Fibroblast of lung (primary cell): ENCODE results near the gene PGAM5.

ENCODE experiments used
- EZH2 ChIP-seq: IDR thresholded peaks from 2 replicates; pipeline ENCODE4 v1.5.1; 2012; ENCODE audit warnings: low read length, control low read depth, mild to moderate bottlenecking; ENCODE audit errors: missing control alignments
- TF ChIP-seq, protein P1 (sequence below), 2 donors: IDR thresholded peaks in 1 of 2; conservative IDR thresholded peaks in 1 of 2; 1 replicate in 1 of 2; 2 replicates in 1 of 2; pipeline ENCODE4 v1.5.1; 2011 to 2012; ENCODE audit warnings: low read length in 2 of 2, control low read depth in 1 of 2, inconsistent platforms in 1 of 2, low read depth in 1 of 2, mild to moderate bottlenecking in 1 of 2

DNA sequence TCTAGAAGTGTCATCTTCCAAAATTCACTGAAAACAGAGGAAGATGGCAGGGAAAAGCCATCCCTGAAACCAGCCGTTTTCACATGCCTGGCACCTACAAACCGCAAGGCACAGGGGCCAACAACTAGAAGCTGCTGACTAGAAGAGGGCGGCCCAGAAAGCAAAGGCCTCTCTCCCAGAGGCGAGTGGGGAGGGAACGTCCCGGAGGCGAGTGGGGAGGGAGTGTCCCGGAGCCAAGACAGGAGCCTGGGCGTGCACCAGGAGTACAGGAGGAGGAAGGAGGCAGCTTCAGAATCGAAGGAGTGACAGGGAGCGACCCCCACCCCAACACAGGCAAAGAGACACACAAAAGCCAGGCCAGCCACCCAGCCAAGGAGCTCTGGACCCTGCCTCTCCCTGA is 30.0 kb downstream of the PGAM5 start:
- TF ChIP-seq, protein P1, sequence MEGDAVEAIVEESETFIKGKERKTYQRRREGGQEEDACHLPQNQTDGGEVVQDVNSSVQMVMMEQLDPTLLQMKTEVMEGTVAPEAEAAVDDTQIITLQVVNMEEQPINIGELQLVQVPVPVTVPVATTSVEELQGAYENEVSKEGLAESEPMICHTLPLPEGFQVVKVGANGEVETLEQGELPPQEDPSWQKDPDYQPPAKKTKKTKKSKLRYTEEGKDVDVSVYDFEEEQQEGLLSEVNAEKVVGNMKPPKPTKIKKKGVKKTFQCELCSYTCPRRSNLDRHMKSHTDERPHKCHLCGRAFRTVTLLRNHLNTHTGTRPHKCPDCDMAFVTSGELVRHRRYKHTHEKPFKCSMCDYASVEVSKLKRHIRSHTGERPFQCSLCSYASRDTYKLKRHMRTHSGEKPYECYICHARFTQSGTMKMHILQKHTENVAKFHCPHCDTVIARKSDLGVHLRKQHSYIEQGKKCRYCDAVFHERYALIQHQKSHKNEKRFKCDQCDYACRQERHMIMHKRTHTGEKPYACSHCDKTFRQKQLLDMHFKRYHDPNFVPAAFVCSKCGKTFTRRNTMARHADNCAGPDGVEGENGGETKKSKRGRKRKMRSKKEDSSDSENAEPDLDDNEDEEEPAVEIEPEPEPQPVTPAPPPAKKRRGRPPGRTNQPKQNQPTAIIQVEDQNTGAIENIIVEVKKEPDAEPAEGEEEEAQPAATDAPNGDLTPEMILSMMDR (conservative IDR thresholded peaks at IDR 0.05 in 1 of 2, IDR thresholded peaks at IDR 0.05 in 1 of 2; ENCODE audit: low read depth in 1 of 2, low read length in 2 of 2) = no peak
- no peak for TF ChIP-seq EZH2
